ENCODE data around the gene WDHD1. TPM values are rescaled to one million over a fixed set of nuclear protein-coding genes. Genes with fewer than 3 reads are reported as not detected.

WDHD1 gene
- total and polyA plus RNA-seq, 2 of the 8 experiments (the other 6 are each of a cell fraction or from before 2014, with no cell fraction given): 17.8 to 87.9 TPM

- TF ChIP-seq CHD7 (IDR thresholded peaks at IDR 0.05; ENCODE audit: insufficient replicate concordance, low read length) (no peak), TAF7 (optimal IDR thresholded peaks at IDR 0.05; ENCODE audit: borderline replicate concordance, low read depth, low read length) (no peak), RXRA (IDR thresholded peaks at IDR 0.05; ENCODE audit: insufficient read depth, low read depth, low read length) (no peak), HDAC2 (IDR thresholded peaks at IDR 0.05; ENCODE audit: borderline replicate concordance in 1 of 2, low read depth in 2 of 2, low read length in 2 of 2) (no peak), SP4 (IDR thresholded peaks at IDR 0.05; ENCODE audit: low read length) (no peak), SIX5 (IDR thresholded peaks at IDR 0.05; ENCODE audit: low read depth, low read length) (no peak), PHF8 (conservative IDR thresholded peaks at IDR 0.05; ENCODE audit: low read depth, low read length) (no peak), EP300 (IDR thresholded peaks at IDR 0.05; ENCODE audit: borderline replicate concordance in 1 of 2, low read depth in 2 of 2, low read length in 2 of 2) (no peak), KDM4A (IDR thresholded peaks at IDR 0.05; ENCODE audit: low read depth, low read length, severe bottlenecking) (no peak), ASH2L (IDR thresholded peaks at IDR 0.05; ENCODE audit: low read length) (no peak), TAF1 (IDR thresholded peaks at IDR 0.05; ENCODE audit: low read depth, low read length) (no peak), NRF1 (IDR thresholded peaks at IDR 0.05; ENCODE audit: low read depth, low read length) (no peak)
These were observed 4.3 kb upstream of the WDHD1 start (continued) for GRCh38 chr14:55031190-55031589.

All from H1 (cell line).